B cell (primary cell): Measurements from ENCODE around the gene UBAC1.

Experiments used
- EZH2 ChIP-seq: IDR thresholded peaks from 2 replicates; pipeline ENCODE4 v1.6.1; 2012; ENCODE audit warnings: borderline replicate concordance, low read depth, mild to moderate bottlenecking, moderate library complexity, low read length; ENCODE audit not compliant: insufficient read depth, poor library complexity, severe bottlenecking
- TF ChIP-seq, protein P1 (sequence below): fragments of 200-600 bp; IDR thresholded peaks from one replicate; pipeline ENCODE4 v1.8.0; 2022; ENCODE audit warnings: antibody characterized with exemption, mild to moderate bottlenecking

DNA sequence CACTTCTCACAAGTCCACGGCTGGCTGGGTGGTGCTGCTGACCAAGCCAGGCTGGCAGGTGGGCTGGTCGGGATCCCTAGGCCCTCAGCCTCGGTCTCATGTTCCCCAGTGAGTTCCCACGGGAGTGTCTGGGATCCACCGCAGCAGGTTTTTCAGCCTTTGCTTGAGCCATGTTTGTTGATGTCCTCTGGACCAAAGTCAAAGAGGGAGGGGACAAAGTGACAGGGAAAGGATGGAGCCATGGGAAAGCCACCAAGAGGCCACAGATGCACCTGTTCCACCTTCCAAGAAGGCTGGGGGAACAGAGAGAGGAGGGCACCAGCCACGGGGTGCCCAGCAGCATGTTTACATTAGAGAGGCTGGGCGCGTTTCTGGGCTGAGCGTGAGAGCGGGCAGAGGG, 2.8 kb upstream of the UBAC1 start:
- TF ChIP-seq, protein P1, sequence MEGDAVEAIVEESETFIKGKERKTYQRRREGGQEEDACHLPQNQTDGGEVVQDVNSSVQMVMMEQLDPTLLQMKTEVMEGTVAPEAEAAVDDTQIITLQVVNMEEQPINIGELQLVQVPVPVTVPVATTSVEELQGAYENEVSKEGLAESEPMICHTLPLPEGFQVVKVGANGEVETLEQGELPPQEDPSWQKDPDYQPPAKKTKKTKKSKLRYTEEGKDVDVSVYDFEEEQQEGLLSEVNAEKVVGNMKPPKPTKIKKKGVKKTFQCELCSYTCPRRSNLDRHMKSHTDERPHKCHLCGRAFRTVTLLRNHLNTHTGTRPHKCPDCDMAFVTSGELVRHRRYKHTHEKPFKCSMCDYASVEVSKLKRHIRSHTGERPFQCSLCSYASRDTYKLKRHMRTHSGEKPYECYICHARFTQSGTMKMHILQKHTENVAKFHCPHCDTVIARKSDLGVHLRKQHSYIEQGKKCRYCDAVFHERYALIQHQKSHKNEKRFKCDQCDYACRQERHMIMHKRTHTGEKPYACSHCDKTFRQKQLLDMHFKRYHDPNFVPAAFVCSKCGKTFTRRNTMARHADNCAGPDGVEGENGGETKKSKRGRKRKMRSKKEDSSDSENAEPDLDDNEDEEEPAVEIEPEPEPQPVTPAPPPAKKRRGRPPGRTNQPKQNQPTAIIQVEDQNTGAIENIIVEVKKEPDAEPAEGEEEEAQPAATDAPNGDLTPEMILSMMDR, result no peak
- TF ChIP-seq EZH2, result no peak
